Testis (tissue), 2 donors: Measurements from ENCODE around the gene MEG3.

Source experiments
- POLR2A ChIP-seq: fragments of 450-650 bp; IDR thresholded peaks from one replicate; pipeline ENCODE4 v1.6.1; 2017; ENCODE audit warnings: antibody characterized with exemption, mild to moderate bottlenecking, moderate library complexity
- TF ChIP-seq, protein P1 (sequence below), 3 experiments: fragments of 450-650 bp in 2 of 3; fragments of 200-600 bp in 1 of 3; sonication (generic) in 1 of 3; IDR thresholded peaks; one replicate each; pipeline ENCODE4 v1.5.1; 2016 to 2019; ENCODE audit warnings: antibody characterized with exemption in 3 of 3, mild to moderate bottlenecking in 2 of 3, moderate library complexity in 1 of 3

DNA sequence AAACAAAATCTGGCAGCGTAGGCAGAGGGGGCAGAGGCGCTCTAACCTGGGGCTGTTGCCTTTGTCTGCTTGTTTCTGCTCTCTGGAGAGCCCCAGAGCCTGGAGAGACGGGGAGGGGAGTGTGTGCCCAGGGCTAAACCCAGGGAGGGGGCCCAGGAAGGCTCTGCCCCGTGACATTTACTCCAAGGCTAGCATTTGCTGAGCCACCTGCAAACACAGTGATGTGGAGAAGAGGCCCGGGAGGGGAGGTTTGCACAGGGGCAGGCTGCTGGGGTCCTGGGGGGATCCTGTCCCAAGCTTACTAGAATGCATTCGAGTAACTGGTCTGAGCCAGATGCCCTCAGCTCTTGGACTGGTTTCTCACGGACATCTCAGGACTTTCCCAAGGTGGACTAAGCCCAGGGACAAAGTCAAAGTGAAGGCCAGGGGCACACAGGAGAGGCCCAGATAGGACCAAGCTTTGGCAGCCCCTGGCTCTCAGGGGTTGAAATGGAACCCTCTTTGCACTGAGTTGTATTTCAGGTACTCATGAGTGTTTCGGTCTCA lies 12.0 kb downstream of the MEG3 start:
- TF ChIP-seq, protein P1, sequence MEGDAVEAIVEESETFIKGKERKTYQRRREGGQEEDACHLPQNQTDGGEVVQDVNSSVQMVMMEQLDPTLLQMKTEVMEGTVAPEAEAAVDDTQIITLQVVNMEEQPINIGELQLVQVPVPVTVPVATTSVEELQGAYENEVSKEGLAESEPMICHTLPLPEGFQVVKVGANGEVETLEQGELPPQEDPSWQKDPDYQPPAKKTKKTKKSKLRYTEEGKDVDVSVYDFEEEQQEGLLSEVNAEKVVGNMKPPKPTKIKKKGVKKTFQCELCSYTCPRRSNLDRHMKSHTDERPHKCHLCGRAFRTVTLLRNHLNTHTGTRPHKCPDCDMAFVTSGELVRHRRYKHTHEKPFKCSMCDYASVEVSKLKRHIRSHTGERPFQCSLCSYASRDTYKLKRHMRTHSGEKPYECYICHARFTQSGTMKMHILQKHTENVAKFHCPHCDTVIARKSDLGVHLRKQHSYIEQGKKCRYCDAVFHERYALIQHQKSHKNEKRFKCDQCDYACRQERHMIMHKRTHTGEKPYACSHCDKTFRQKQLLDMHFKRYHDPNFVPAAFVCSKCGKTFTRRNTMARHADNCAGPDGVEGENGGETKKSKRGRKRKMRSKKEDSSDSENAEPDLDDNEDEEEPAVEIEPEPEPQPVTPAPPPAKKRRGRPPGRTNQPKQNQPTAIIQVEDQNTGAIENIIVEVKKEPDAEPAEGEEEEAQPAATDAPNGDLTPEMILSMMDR (IDR thresholded peaks at IDR 0.05): no peak
- no peak for TF ChIP-seq POLR2A
